ENCODE results near the gene ADD3.
"Not testable (repeated sequence)": the region's sequence is repeated elsewhere in the genome, so short reads cannot be mapped to it uniquely, and the experiment has no call there.

ADD3 gene

DNA sequence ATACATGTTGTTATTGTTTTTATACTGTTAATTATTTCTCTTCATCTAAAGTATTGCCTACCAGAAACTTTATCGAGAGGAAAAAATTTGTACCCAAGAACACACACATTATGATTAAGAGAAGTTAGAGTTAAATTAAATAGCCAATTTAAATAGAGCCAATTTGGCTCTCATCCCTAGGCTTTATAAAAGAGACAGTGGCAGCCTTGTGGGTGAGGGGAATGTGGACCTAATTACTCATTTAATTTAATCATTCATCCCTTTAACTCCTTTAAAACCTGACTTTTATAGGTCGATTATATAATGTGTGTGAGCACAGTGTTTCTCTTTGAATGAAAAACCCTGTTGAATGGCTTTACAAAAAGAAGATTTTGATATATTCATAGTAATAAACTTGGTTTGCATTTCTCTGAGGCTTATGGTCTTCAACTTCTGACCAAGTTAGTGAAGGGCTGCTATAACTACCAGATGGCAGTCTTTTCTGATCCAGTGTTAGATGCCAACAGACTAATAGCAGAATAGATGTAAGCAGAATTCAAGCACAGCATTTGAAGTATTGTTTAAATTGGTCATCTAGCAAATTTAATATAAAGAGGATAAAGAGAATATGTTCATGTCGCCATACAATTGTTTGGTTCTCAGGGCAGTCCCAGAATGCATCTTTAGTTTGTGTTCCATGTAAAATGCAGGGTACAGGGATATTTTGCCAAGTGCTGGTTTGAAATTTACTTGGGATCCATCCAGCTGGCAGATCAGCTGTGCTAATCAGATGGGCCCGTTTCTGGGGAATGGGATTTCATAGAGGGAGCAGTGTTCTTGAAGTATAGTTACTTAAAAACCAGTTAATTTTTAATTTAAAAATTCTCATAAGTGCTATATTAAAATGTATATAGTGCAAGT, 25.3 kb downstream of the ADD3 start:
- no peak for DNase-seq (ENCODE audit: low read depth)

DNA sequence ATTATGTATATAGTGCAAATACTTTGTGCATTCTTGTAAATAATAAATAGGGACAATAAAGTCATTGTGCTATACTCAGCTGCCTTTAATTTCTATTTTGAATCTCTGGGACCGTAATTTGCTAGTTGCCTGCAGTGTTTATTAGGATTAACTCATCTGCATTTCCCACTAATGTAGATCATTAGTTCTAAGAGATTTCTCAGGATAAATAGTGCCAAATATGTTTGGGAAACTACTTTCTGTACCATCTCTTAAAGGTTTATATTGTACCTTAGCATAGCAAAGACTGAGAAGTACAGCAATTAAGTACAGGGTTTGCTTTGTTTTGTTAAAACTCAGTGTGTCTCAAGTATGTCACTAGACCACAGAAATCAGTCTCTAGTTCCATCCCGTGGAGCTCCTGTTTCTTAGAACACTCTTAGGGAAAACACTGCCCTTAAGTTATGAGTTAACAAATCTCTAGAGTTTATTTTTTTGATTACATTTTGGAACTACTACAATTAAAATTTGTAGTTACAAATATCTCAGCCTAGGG, 26.0 kb downstream of the ADD3 start:
- no peak for DNase-seq (ENCODE audit: low read depth)

DNA sequence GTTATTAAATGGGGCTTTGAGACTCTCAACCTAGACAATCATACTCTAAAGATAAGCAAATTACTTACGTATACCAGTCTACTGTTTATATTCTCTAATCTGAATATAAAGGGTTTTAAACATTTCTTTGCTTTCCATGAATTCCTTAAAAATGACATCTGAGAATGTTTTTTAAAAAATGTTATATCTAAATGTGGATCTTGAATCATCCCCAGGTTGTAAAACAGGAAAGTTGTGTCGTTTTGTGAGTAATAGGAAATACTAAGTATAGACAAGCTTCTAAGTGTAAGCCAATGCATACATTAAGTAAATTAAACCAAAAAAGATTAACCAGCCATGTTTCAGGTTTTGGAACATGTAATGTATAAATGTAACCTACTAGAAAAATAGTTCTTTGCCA, 26.8 kb downstream of the ADD3 start:
- no peak for DNase-seq (ENCODE audit: low read depth)

DNA sequence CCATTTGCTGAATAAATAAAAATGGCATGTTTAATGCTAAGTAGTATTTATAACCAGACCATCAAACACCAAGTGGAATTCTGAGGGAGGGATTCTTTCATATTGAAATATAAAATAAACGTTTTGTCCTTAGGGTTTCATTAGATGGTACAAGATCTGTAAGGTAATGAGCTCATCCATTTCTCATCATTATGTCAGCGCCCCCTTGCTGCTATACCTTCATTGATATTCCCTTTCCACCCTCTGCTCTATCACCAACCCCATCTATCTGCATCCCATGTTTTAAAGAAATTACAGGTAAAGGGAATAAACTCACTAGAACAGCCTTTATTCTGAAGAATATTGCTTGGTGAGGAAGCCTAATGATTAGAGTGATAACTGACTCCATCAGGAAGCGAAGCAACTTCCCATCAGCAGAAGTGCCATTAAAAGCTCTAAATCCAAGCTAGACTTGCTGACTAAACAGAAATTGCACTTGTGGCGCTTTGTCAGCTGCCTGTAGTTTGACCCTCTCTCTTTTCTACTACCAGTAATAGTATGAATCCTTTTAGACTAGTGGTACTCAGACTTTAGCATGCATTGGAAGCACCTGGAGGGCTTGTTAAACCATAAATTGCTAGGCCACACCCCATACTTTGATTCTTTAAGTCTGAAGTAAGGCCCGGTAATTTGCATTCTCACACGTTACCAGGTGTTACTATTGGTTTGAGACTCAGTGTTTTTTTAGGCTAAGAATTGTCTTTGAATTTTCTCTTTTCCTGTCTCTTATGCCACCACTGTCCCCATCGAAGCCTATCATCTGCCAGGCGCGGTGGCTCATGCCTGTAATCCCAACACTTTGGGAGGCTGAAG, 27.5 kb downstream of the ADD3 start:
- DNase-seq (ENCODE audit: low read depth) = no peak

DNA sequence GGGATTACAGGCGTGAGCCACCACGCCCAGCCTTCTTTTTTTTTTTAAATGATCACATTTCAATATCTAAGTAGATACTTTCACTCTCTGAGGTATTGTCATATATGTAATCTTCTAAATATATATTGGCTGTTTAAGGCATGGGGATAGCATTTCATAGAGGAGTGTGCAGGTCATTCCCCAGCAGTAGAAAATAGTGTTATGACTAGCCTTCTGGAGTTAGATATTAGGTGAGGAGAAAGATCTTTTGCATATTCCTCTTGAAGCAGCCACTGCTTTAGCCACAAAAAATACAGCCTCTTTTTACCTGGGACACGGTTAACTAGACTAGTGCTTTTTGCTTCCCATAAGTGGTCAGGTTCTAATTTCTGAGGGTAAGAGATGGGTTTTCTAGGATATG, 28.9 kb downstream of the ADD3 start:
- no peak for DNase-seq (ENCODE audit: low read depth)

DNA sequence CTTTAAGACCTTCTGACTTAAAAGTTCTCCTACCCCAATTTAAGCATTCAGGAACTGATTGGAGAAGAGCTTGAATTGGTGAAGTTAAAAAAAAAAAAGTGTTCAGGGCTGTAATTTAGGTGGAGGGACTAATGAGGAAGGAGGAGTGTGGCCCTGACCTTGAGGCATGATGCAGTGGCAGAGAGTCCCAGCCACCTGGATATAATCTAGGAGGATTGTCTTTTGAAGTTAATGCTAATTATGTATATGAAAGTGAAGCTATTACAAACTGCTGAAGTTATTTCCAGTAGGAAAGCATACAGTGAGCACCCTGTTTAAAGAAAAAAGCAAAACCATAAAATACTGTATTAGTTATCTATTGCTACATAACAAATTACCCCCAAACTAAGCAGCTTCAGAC, 31.5 kb downstream of the ADD3 start:
- DNase-seq (ENCODE audit: low read depth) = no peak

DNA sequence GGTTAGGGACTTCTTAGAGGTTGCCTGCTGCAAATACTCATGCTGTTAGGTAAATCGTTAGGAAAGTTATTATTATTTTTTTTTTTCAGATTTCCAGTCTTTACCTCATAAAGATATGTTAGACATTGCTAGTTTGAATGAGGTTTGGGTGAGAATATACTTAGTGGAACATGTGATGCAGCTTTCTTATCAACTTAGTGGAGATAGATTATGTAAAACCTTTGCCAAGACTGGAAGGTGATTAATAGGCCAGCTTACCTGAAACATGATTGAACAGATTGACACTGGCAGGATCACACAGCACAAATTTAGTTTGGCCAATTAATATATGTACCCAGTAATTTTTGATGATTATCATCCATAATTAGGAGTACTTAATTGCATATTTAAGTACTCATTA, 32.3 kb downstream of the ADD3 start:
- DNase-seq (ENCODE audit: low read depth) = no peak

DNA sequence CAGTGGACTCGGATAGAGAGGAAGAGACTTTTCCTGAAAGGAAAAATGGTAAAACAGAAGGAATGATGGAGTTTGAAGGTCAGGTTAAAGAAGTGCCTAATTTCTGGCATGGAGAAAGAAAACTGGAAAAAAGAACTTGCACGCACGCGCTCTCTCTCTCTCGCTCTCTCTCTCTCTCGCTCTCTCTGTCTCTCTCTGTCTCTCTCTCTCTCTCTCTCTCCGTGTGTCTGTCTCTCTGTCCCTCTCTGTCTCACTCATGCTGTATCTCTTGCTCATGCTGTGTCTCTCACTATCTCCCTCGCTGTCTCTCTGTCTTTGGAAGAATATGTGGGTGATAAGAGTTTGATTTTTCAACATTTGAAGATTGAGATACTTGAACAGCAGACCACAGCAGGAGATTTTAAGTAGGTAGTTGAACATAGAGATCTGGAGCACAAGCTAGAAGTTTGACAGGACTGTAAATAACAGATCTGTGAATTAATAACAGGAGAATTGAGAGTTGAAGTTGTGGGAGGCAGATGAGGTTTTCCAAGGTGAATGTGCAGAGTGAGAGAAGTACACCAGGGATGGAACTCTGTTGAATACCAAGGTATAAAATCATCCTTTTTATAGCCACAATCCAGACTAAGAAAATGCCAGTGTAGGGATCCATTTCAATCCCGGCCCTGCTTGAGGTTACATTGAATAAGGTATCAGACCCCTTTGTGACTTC, 33.1 kb downstream of the ADD3 start:
- DNase-seq (ENCODE audit: low read depth) = no peak

DNA sequence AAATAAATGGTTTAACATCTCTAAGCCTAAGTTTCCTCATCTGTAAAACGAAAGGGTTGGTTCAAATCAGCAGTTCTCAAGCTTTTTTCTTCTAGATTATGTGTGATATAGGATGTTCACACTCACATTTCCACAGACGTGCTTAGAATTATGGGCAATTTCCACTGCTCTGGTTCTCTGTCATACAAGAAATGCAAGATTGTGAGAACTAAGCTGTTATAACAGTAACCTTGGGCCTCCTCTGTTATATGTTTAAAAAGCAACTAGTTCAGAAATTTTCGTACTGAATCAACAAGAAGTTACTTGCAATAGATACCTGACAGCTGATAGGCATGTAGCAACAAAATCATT, 33.7 kb downstream of the ADD3 start:
- DNase-seq (ENCODE audit: low read depth) = no peak

DNA sequence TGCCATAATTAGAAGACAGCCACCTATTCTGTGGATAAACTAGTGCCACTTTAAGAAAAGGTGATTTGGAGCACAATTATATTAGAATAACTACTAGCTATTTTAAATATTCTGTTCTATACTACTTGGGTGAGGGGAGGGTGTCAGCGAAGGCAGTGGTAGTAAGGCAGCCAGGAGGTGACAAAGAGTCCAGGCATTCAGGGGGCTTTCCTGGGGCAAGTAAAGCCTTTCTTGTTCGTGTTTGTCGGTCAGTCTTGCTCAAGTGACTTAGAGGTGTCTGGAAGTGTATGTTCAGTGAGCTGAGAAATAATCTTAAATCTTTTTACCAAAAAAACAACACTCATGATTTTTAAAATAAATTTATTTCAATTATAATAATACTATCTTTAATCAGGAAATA, 34.4 kb downstream of the ADD3 start:
- DNase-seq (ENCODE audit: low read depth) = no peak

DNA sequence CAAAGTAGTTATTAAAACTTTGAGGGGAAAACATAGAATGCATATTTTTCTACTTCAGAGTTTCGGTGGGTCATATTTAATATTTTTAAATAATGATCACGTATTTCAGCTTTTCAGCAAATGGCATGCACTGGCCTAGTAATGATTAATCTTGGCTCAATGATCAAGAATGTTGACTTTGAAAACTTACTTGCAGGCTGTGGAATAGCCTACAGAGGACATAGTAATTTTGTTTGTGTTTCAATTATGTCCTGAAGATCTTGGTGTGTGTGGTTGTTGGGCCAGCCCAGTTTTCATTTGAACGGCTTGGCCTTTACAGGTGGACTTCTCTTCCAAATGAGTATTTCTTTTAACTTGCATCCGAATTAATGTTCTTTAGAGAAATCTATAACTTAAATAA, 35.1 kb downstream of the ADD3 start:
- DNase-seq (ENCODE audit: low read depth) = no peak

DNA sequence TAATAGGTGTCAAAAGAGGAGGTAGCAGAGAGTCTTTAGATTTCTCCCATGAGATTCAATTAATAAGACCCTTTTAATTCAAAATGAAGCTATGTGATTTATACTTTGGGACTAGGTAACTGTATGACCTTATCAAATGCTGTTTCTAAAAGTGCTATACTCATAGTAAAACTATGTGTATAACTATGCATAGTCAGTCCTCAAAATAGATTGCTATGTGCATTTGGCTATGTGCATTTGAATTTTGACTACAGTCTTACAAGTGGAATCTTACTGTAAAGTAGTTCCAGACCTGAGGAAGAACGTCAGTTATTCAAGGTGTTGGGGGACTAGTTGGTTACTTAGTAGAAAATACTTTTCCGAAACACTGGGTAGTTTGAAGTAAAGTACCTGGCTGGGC, 36.9 kb downstream of the ADD3 start:
- DNase-seq (ENCODE audit: low read depth) = no peak

DNA sequence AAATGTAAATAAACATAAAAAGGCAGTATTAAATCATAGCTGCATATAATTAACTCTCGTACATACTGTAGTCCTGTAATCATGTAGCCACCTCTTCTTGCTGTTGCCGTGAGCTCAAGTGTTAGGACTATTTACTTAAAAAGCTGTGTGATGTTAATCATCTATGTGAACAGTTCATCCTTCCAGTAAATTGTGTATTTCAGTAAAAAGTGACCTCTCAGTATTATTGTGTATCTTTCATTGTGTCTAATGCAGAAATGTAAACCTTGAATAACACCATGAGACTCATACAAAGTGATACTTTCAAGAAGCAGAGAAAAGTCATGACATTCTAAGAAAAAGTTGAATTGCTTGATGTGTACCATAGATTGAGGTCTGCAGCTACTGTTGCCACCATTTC, 38.0 kb downstream of the ADD3 start:
- no peak for DNase-seq (ENCODE audit: low read depth)

DNA sequence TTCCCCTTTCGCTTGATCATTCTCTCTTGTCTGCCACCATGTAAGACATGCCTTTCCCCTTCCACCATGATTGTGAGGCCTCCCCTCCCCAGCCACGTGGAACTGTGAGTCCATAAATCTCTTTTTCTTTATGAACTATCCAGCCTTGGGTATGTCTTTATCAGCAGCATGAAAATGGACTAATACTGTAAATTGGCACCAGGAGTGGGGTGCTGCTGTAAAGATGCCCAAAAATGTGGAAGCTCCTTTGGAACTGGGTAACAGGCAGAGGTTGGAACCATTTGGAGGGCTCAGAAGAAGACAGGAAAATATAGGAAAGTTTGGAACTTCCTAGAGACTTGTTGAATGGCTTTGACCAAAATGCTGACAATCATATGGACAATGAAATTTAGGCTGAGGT, 40.4 kb downstream of the ADD3 start:
- not testable (repeated sequence) for DNase-seq (ENCODE audit: low read depth)

DNA sequence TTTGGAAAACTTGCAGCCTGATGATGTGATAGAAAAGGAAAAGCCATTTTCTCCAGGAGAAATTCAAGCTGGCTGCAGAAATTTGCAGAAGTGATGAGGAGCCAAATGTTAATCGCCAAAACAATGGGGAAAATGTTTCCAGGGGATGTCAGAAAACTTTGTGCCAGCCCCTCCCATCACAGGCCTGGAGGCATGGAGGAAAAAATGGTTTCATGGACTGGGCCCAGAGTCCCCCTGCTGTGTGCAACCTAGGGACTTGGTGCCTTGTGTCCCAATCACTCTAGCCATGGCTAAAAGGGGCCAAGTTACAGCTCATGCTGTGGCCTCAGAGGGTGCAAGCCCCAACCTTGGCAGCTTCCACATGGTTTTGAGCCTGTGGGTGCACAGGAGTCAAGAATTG, 41.0 kb downstream of the ADD3 start:
- no peak for DNase-seq (ENCODE audit: low read depth)

DNA sequence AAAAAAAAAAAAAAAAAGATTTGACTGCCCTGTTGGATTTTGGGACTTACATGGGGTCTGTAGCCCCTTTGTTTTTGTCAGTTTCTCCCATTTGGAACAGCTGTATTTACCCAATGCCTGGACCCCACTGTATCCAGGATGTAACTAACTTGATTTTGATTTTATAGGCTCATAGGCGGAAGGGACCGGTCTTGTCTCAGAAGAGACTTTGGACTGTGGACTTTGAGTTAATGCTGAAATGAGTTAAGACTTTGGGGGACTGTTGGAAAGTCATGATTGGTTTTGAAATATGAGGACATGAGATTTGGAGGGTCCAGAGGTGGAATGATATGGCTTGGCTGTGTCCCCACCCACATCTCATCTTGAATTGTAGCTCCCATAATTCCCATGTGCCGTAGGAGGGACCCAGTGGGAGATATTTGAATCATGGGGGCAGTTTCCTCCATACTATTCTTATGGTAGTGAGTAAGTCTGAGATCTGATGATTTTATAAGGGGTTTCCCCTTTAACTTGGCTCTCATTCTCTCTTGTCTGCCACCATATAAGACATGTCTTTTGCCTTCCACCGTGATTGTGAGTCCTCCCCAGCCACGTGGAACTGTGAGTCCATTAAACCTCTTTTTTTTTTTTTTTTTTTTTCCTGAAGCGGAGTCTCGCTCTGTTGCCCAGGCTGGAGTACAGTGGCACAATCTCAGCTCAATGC, 42.3 kb downstream of the ADD3 start:
- not testable (repeated sequence) for DNase-seq (ENCODE audit: low read depth)

DNA sequence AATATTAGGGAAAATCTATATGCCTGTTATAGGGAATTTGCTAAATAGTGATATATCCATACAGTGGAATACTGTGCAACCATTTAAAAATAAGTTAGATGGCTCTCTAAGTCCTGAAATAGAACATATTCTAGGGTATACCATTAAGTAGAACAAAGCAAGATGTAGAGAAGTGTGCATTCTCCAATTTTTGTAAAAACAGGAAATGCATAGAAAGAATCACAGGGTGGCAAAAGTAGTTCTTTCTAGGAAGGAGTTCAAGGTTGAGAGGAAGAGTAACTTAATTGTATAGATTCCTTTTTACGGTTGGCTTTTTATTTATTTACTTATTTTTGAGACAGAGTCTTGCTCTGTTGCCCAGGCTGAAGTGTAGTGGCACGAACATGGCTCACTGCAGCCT, 43.7 kb downstream of the ADD3 start:
- no peak for DNase-seq (ENCODE audit: low read depth)

DNA sequence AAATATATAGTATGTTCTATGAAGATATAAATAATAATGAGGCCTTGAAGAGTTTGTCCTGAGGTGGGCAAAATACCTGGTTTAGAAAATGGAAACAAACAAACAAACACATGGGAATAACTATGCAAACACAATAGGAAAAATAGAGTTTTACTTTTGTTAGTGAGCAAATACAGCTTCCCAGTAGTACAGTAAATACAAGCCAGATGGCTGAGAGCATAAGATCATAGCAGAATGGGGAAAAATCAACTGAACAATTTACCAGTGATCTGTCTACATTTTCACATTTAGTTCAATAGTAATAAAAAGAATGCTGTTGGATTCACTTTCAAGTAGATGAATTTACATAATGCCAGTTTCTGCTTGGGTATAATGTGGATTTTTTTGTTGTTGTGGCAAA, 45.1 kb downstream of the ADD3 start:
- no peak for DNase-seq (ENCODE audit: low read depth)

DNA sequence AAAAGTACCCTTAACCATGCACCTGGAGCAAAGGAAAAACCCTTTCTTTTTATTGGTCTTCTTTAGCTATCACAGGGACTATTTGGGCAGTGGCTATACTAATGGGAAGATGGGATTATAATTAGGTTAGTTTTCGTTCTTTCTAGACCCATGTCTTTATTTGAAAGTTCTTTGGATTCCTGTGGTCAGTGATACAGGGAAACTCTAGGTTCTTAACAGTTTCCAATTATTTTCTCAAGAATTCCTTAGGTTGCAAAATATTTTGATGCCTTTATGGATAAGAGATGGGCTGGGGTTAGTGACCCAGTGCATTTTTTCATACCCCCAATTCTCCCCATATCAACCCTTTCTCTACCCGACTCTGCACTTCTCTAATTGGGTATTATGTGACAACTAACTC, 49.0 kb downstream of the ADD3 start:
- no peak for DNase-seq (ENCODE audit: low read depth)

DNA sequence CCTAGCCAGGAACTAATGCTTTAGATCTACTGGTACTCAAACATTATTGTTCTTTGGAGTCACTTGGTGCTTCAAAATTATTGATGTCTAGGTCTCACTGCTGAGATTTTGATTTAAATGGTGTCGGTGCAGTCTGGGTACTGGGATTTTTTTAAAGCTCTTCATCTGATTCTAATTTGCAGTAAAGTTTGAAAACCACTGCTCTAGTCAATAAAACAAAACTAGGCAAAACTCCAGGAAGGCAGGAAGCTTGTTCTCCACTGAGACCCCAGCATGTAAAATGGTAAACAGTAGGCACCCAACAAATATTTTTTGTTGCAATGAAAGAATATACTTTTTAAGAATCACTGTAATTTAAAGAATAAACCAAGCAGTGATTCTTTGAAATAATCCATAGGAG, 49.7 kb downstream of the ADD3 start:
- no peak for DNase-seq (ENCODE audit: low read depth)

DNA sequence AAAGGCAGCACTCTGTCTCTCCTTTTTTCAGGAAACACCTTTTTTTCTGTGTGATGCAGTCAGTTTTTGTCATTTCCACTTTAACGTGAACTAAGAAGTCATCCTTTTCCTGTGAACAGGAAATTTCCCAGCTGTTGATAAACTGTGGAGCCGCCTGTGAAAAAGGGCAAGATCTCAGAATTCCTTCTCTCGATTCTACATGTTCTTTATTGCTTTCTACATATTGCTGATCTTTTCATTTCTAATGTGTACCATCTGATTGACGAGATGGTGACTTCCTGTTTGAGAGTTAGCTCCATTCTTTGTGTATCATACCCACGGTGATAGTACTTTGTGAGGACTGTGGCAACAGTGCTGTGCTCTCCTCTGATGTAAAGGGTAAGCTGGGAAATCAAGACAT, 50.4 kb downstream of the ADD3 start:
- DNase-seq (ENCODE audit: low read depth) = no peak

DNA sequence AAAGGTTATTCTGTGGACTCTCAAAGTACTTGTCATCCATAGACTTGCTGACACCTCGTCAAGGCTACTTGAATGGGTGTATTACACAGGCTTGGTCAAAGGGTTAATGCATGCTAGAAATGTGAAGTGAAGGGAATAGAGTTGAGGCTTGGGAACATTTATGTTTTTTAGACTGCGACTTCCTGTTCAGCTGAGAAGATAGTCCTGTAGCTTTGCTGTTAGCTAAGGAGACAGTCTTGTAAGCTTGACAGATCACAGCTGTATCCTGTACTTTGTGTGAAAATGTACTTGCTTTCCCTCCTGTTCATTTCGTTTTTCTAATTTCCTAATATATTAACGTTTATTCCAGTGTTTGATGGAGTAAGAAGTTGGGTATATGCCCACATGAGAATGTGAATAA, 52.1 kb downstream of the ADD3 start:
- DNase-seq (ENCODE audit: low read depth) = no peak
